ENCODE measurements around the gene ZNF436. TPM values are rescaled to one million over a fixed set of nuclear protein-coding genes. Genes with fewer than 3 reads are reported as not detected.

ZNF436 gene
- total and polyA plus RNA-seq, 9 of the 15 experiments (the other 6 are each of a cell fraction or from before 2014, with no cell fraction given): 2.1 to 11.3 (median 6.8) TPM

DNA sequence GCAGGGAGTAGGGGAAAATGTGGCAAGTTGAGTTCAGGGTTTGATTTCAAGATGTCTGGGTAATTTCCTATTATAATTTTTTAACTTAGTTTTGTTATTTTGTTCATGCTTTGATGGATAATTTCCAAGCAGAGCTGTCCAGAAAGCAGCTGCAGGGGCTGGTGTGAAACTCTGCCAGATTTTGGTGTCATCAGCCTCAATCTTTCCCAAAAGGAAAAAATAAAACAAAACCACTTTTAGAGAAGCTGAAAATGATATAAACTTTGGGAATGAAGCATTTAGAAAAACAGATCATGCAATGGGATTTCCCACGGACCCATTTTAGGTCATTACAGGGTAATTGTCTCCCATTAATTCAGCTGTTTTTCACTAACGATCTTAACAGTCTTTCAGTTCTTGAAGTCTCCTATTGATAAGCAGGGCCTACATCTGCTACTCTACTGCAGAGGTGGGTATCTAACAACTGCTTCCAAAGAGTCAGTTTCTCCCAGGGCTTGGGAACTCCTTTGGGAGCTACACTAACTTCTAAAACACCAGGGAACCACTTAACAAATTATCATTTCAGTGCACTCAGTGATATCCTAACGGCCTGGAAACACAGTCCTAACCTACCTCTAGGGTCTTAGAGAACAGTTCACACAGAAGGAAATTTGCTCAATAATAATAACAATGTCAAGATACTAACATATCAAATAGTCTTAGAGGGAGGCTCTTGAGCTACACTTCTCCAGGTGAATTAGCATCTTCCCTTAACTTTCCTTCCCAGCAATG lies 12.3 kb downstream of the ZNF436 start:
- H3K9me1 ChIP-seq (ENCODE audit: control insufficient read depth, insufficient read depth, low read length): no peaks in the 10 kb centered on the region
- no peak overlapping the region for H2AFZ ChIP-seq (ENCODE audit: low read depth, low read length)
- no peaks in the 10 kb centered on the region for H3K27me3 ChIP-seq (ENCODE audit: control insufficient read depth in 2 of 2, insufficient read depth in 2 of 2, low read length in 2 of 2)
- H3K4me1 ChIP-seq (replicated peaks in 1 of 2; ENCODE audit: control insufficient read depth in 2 of 2, insufficient read depth in 2 of 2, low read length in 2 of 2): no peaks in the 10 kb centered on the region; a peak in 1 of 5 replicates
- peaks cover 28% of the 10 kb centered on the region for H3K36me3 ChIP-seq (ENCODE audit: control insufficient read depth, insufficient read depth, low read length)
- peaks cover 24% of the 10 kb centered on the region for H3K9me3 ChIP-seq (replicated peaks; ENCODE audit: control insufficient read depth, insufficient read depth, low read depth, low read length)
- DNase-seq (ENCODE audit: extremely low read depth in 1 of 4, low spot score in 3 of 4): no peak
- in situ Hi-C loops (cut with MboI): no loop called here
- no peak overlapping the region for H3K4me3 ChIP-seq
- ChIA-PET POLR2A (interaction anchor here (1.0 to 7.7 kb wide), 6 partner anchors 8 to 292 kb away, joined by 3 to 35 read pairs (median 6); partner anchors contain the start of gene HNRNPR), CTCF (ENCODE audit: low intra/inter-chr PET ratio) (no interaction called here)
- TF ChIP-seq HDAC3 (IDR thresholded peaks at IDR 0.05; ENCODE audit: borderline replicate concordance, partially characterized antibody) (no peak), RB1 (IDR thresholded peaks at IDR 0.05; ENCODE audit: low read depth) (no peak), BRD9 (IDR thresholded peaks at IDR 0.05; ENCODE audit: low read depth, partially characterized antibody) (no peak), MTA2 (IDR thresholded peaks at IDR 0.05; ENCODE audit: low read depth) (no peak), HMGN3 (IDR thresholded peaks at IDR 0.05; ENCODE audit: borderline replicate concordance, extremely low read depth, insufficient read length, low read depth, low read length) (no peak), GATAD2A (IDR thresholded peaks at IDR 0.05) (no peak), SRSF7 (optimal IDR thresholded peaks at IDR 0.05; ENCODE audit: low read depth, low read length) (no peak), THRA (IDR thresholded peaks at IDR 0.05) (no peak), ZNF3 (CRISPR knock-in tag; IDR thresholded peaks at IDR 0.05) (no peak), PKNOX1 (IDR thresholded peaks at IDR 0.05) (no peak), SAP30 (IDR thresholded peaks at IDR 0.05; ENCODE audit: borderline replicate concordance, insufficient read depth, low read depth, low read length, poor library complexity, severe bottlenecking) (no peak), PYGO2 (tag; IDR thresholded peaks at IDR 0.05) (no peak)
- TF ChIP-seq, protein P1, sequence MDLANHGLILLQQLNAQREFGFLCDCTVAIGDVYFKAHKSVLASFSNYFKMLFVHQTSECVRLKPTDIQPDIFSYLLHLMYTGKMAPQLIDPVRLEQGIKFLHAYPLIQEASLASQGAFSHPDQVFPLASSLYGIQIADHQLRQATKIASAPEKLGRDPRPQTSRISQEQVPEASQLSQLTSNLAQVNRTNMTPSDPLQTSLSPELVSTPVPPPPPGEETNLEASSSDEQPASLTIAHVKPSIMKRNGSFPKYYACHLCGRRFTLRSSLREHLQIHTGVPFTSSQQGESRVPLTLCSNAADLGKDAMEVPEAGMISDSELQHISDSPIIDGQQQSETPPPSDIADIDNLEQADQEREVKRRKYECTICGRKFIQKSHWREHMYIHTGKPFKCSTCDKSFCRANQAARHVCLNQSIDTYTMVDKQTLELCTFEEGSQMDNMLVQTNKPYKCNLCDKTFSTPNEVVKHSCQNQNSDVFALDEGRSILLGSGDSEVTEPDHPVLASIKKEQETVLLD (IDR thresholded peaks at IDR 0.05): no peak
- H4K20me1 ChIP-seq (replicated peaks; ENCODE audit: control insufficient read depth, insufficient read depth, low read length): no peaks in the 10 kb centered on the region
- H3K9ac ChIP-seq (ENCODE audit: insufficient read depth in 1 of 2, low read depth in 2 of 2, low read length in 2 of 2): no peak overlapping the region
- H3K4me2 ChIP-seq (ENCODE audit: insufficient read depth, low read length): no peak overlapping the region
- no peak for ATAC-seq
- no peak for FAIRE-seq
- no TSS peak for BruUV-seq (replicated peaks)
- H3K27ac ChIP-seq (ENCODE audit: extremely low read depth, low read depth, low read length): no peak overlapping the region
- intact Hi-C loops (cut with micrococcal nuclease): no loop called here
- 19% methylated on average over 3 of the region's 3 CpGs for WGBS (ENCODE audit: insufficient coverage, low coverage, missing lambda C conversion rate)
- H3K79me2 ChIP-seq (ENCODE audit: control insufficient read depth, insufficient read depth, low read length): no peaks in the 10 kb centered on the region
